Measurements from ENCODE around the gene KLHL8.

DNA sequence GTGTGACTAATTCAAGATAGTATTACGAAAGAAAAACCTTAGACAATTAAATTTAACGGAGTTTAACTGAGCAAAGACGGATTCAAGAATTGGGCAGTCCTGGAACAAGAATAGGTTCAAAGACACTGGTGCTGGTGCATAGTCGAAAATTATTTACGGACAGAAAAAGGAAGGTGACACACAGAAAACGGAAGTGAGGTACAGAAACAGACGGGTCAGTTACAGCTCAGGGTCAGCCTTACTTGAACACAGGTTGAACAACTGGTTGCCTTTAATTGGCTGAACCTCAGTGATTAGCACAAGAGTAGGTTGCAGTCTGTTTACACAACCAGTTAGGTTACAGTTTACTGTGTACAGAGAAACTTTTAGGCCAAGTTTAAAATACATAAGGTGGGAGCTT is 31.5 kb downstream of the KLHL8 start:
- no peak for TF ChIP-seq ESRRG (CRISPR knock-in tag; IDR thresholded peaks at IDR 0.05)
- no peak for TF ChIP-seq BACH2 (CRISPR knock-in tag; IDR thresholded peaks at IDR 0.05; ENCODE audit: borderline replicate concordance)
- TF ChIP-seq RARB (CRISPR knock-in tag; IDR thresholded peaks at IDR 0.05) = no peak
- no peak for TF ChIP-seq ZNF70 (CRISPR knock-in tag; IDR thresholded peaks at IDR 0.05)
- TF ChIP-seq, protein P1, sequence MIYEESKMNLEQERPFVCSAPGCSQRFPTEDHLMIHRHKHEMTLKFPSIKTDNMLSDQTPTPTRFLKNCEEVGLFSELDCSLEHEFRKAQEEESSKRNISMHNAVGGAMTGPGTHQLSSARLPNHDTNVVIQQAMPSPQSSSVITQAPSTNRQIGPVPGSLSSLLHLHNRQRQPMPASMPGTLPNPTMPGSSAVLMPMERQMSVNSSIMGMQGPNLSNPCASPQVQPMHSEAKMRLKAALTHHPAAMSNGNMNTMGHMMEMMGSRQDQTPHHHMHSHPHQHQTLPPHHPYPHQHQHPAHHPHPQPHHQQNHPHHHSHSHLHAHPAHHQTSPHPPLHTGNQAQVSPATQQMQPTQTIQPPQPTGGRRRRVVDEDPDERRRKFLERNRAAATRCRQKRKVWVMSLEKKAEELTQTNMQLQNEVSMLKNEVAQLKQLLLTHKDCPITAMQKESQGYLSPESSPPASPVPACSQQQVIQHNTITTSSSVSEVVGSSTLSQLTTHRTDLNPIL (CRISPR knock-in tag; IDR thresholded peaks at IDR 0.05; ENCODE audit: low read depth) = no peak
- no peak for TF ChIP-seq ZFP30 (CRISPR knock-in tag; IDR thresholded peaks at IDR 0.05)
- TF ChIP-seq, protein P2, sequence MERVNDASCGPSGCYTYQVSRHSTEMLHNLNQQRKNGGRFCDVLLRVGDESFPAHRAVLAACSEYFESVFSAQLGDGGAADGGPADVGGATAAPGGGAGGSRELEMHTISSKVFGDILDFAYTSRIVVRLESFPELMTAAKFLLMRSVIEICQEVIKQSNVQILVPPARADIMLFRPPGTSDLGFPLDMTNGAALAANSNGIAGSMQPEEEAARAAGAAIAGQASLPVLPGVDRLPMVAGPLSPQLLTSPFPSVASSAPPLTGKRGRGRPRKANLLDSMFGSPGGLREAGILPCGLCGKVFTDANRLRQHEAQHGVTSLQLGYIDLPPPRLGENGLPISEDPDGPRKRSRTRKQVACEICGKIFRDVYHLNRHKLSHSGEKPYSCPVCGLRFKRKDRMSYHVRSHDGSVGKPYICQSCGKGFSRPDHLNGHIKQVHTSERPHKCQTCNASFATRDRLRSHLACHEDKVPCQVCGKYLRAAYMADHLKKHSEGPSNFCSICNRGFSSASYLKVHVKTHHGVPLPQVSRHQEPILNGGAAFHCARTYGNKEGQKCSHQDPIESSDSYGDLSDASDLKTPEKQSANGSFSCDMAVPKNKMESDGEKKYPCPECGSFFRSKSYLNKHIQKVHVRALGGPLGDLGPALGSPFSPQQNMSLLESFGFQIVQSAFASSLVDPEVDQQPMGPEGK (CRISPR knock-in tag; IDR thresholded peaks at IDR 0.05; ENCODE audit: borderline replicate concordance) = no peak
- TF ChIP-seq ZFP3 (CRISPR knock-in tag; IDR thresholded peaks at IDR 0.05) = no peak
- TF ChIP-seq GLIS3 (CRISPR knock-in tag; IDR thresholded peaks at IDR 0.05) = no peak
- TF ChIP-seq ZC3H10 (CRISPR knock-in tag; IDR thresholded peaks at IDR 0.05) = no peak
- no peak for TF ChIP-seq TOX (CRISPR knock-in tag; IDR thresholded peaks at IDR 0.05; ENCODE audit: borderline replicate concordance)
